NCI-H187 treated with DMSO at 0.1 percent for 48 hours (cell line): ENCODE results near the gene LUZP2.
"Not testable (repeated sequence)": the region's sequence is repeated elsewhere in the genome, so short reads cannot be mapped to it uniquely, and the experiment has no call there.

ENCODE experiments used
- DNase-seq: peaks from one replicate; lab custom pipeline; 2025; lab: John Stamatoyannopoulos, UW

The LUZP2 gene

GRCh38 chr11:24900960-24901549 lies 404.2 kb downstream of the LUZP2 start:
- DNase-seq: no peak

- no peak for DNase-seq
These were observed 406.7 kb downstream of the LUZP2 start for GRCh38 chr11:24903555-24903954.

- no peak for DNase-seq
These were observed 428.2 kb downstream of the LUZP2 start for GRCh38 chr11:24925091-24925490.

- DNase-seq: peak; percentile 42
These were observed 435.5 kb downstream of the LUZP2 start for GRCh38 chr11:24932110-24933000.

- no peak for DNase-seq
These were observed 438.0 kb downstream of the LUZP2 start for GRCh38 chr11:24934733-24935439.

GRCh38 chr11:24944891-24945290 lies 448.0 kb downstream of the LUZP2 start:
- no peak for DNase-seq

GRCh38 chr11:24949406-24949805 lies 452.6 kb downstream of the LUZP2 start:
- no peak for DNase-seq

GRCh38 chr11:24963852-24964251 lies 467.0 kb downstream of the LUZP2 start:
- no peak for DNase-seq

GRCh38 chr11:24965748-24966147 lies 468.9 kb downstream of the LUZP2 start:
- no peak for DNase-seq

- not testable (repeated sequence) for DNase-seq
These were observed 497.1 kb downstream of the LUZP2 start for GRCh38 chr11:24993903-24994302.

- not testable (repeated sequence) for DNase-seq
These were observed 503.1 kb downstream of the LUZP2 start for GRCh38 chr11:24999929-25000328.

GRCh38 chr11:25037431-25037830 lies 540.6 kb downstream of the LUZP2 start:
- DNase-seq: no peak

- DNase-seq: no peak
These were observed 541.3 kb downstream of the LUZP2 start for GRCh38 chr11:25038131-25038530.

- no peak for DNase-seq
These were observed 542.3 kb downstream of the LUZP2 start for GRCh38 chr11:25039165-25039564.

- no peak for DNase-seq
These were observed 551.8 kb downstream of the LUZP2 start for GRCh38 chr11:25048632-25049031.

GRCh38 chr11:25052844-25053243 lies 556.0 kb downstream of the LUZP2 start:
- DNase-seq: no peak

- no peak for DNase-seq
These were observed 561.0 kb downstream of the LUZP2 start for GRCh38 chr11:25057861-25058260.

GRCh38 chr11:25065746-25066145 lies 568.9 kb downstream of the LUZP2 start:
- DNase-seq: no peak

GRCh38 chr11:25066706-25067105 lies 569.9 kb downstream of the LUZP2 start:
- DNase-seq: no peak

GRCh38 chr11:25068451-25068850 lies 571.6 kb downstream of the LUZP2 start:
- no peak for DNase-seq

GRCh38 chr11:25094085-25094802 lies 597.4 kb downstream of the LUZP2 start:
- no peak for DNase-seq

GRCh38 chr11:25119416-25119815 lies 622.6 kb downstream of the LUZP2 start:
- DNase-seq: no peak
